AG04449 (cell line): ENCODE measurements around the gene TNNT2.

Experiments used
- CTCF ChIA-PET: fragments of 350-600 bp; formaldehyde crosslinking; extraction: SDS; loops from one replicate; lab custom pipeline; 2021; ENCODE audit warnings: antibody characterized with exemption; lab: Yijun Ruan, JAX
- POLR2A ChIA-PET: fragments of 400-600, 350-600 bp; formaldehyde crosslinking; extraction: SDS; loops from one replicate; lab custom pipeline; 2020; ENCODE audit warnings: antibody characterized with exemption, inconsistent platforms; lab: Yijun Ruan, JAX
- DNase-seq: peaks from one replicate; pipeline ENCODE4 v3.0.0-alpha.2; 2010; ENCODE audit warnings: low read depth, low spot score
- H3K4me3 ChIP-seq: 2 replicates; pipeline ENCODE4 v1.5.1; 2011; ENCODE audit warnings: low read depth, mild to moderate bottlenecking, control low read depth, low read length
- CTCF ChIP-seq: IDR thresholded peaks from one replicate; pipeline ENCODE4 v1.5.1; 2011; ENCODE audit warnings: mild to moderate bottlenecking, moderate library complexity, low read length, control low read depth, inconsistent platforms; ENCODE audit not compliant: insufficient read depth; ENCODE audit errors: missing control alignments

The TNNT2 gene

GRCh38 chr1:201379733-201380242 lies 2.3 kb upstream of the TNNT2 start:
- no peak overlapping the region for H3K4me3 ChIP-seq
- no peak for TF ChIP-seq CTCF
- no peak for DNase-seq
- ChIA-PET CTCF (interaction anchor here (2.9 to 3.7 kb wide), 2 partner anchors 10 to 18 kb away, joined by 14 to 25 read pairs; no protein-coding TSS in a partner anchor), POLR2A (no interaction called here)

GRCh38 chr1:201378804-201379203 lies 1.3 kb upstream of the TNNT2 start:
- ChIA-PET CTCF (interaction anchor here (2.5 to 3.7 kb wide), 3 partner anchors 11 to 18 kb away, joined by 6 to 25 read pairs (median 14); no protein-coding TSS in a partner anchor), POLR2A (no interaction called here)
- H3K4me3 ChIP-seq, result no peak overlapping the region
- no peak for DNase-seq
- TF ChIP-seq CTCF, result no peak

GRCh38 chr1:201376464-201377374 lies 761 bp downstream of the TNNT2 start:
- DNase-seq, result no peak
- peak; percentile 83 for TF ChIP-seq CTCF
- ChIA-PET CTCF (interaction anchor here (0.7 to 7.2 kb wide), 14 partner anchors 8 to 136 kb away, joined by 3 to 68 read pairs (median 6); no protein-coding TSS in a partner anchor), POLR2A (no interaction called here)
- no peak overlapping the region for H3K4me3 ChIP-seq

- POLR2A ChIA-PET, result no interaction called here
- TF ChIP-seq CTCF, result no peak
- CTCF ChIA-PET, result interaction anchor here (1.0 to 7.2 kb wide), 16 partner anchors 9 to 136 kb away, joined by 3 to 68 read pairs (median 6); no protein-coding TSS in a partner anchor
- no peak overlapping the region for H3K4me3 ChIP-seq
- no peak for DNase-seq
These were observed 1.4 kb downstream of the TNNT2 start for GRCh38 chr1:201376107-201376463.

GRCh38 chr1:201375169-201375568 lies 2.3 kb downstream of the TNNT2 start:
- no peak overlapping the region for H3K4me3 ChIP-seq
- TF ChIP-seq CTCF, result peak; percentile 35
- DNase-seq, result no peak
- ChIA-PET POLR2A (no interaction called here), CTCF (interaction anchor here (0.8 to 7.2 kb wide), 14 partner anchors 10 to 137 kb away, joined by 3 to 68 read pairs (median 10); no protein-coding TSS in a partner anchor)

- no peak for DNase-seq
- CTCF ChIA-PET, result interaction anchor here (1.2 to 7.2 kb wide), 9 partner anchors 9 to 122 kb away, joined by 4 to 68 read pairs (median 19); no protein-coding TSS in a partner anchor
These were observed 3.1 kb downstream of the TNNT2 start for GRCh38 chr1:201374364-201374763.

More at GRCh38 chr1:201374364-201374763, 3.1 kb downstream of the TNNT2 start:
- POLR2A ChIA-PET, result no interaction called here
- H3K4me3 ChIP-seq, result no peak overlapping the region
- TF ChIP-seq CTCF, result no peak
